IMR-90 (cell line): ENCODE data around the gene GALNT13. TPM values are rescaled to one million over a fixed set of nuclear protein-coding genes. Genes with fewer than 3 reads are reported as not detected.

ENCODE experiments used
- ATAC-seq: fragments of 200-7000 bp; cut with Tn5 transposase; 2 replicates; pipeline ENCODE4 v1.9.1; 2020; ENCODE audit warnings: low read depth, mild to moderate bottlenecking, moderate library complexity
- BruUV-seq: library from RNA; stranded (reverse); fragments of 400-500 nt; replicated peaks from 2 replicates; lab custom pipeline; 2021; lab: Mats Ljungman, UMichigan
- CTCF ChIA-PET: fragments of 300-600 bp; formaldehyde crosslinking; extraction: SDS; loops from one replicate; lab custom pipeline; 2021; ENCODE audit warnings: antibody characterized with exemption; lab: Yijun Ruan, JAX
- POLR2A ChIA-PET: fragments of 300-600 bp; sonication (Branson Sonifier 250); formaldehyde crosslinking; loops from one replicate; lab custom pipeline; 2022; ENCODE audit warnings: antibody characterized with exemption; ENCODE audit not compliant: unreplicated experiment; lab: Charles Lee
- DNase-seq: peaks from one replicate; pipeline ENCODE4 v3.0.0; 2013
- H2AFZ ChIP-seq: replicated peaks from 2 replicates; pipeline ENCODE3; 2013; ENCODE audit warnings: low read length, mild to moderate bottlenecking; ENCODE audit not compliant: poor library complexity
- H2AK5ac ChIP-seq: 2 replicates; pipeline ENCODE4 v1.6.1; 2013; ENCODE audit warnings: low read depth, low read length, inconsistent platforms
- H2AK9ac ChIP-seq: replicated peaks from 2 replicates; pipeline ENCODE3; 2013; ENCODE audit warnings: mild to moderate bottlenecking, low read depth, low read length, moderate library complexity; ENCODE audit not compliant: poor library complexity
- H2BK120ac ChIP-seq: 2 replicates; pipeline ENCODE4 v1.6.1; 2013; ENCODE audit warnings: low read depth, low read length, inconsistent platforms
- H2BK15ac ChIP-seq: 3 replicates; pipeline ENCODE4 v1.6.1; 2013; ENCODE audit warnings: low read depth, low read length, inconsistent platforms
- H2BK20ac ChIP-seq: 2 replicates; pipeline ENCODE4 v1.6.1; 2013; ENCODE audit warnings: low read depth, mild to moderate bottlenecking, inconsistent platforms, low read length, moderate library complexity
- H2BK5ac ChIP-seq: 2 replicates; pipeline ENCODE4 v1.6.1; 2013; ENCODE audit warnings: mild to moderate bottlenecking, low read depth, low read length, inconsistent platforms; ENCODE audit not compliant: poor library complexity, severe bottlenecking
- H3K14ac ChIP-seq: replicated peaks from 2 replicates; pipeline ENCODE4 v1.6.1; 2013; ENCODE audit warnings: low read depth, low read length, inconsistent platforms
- H3K18ac ChIP-seq: 2 replicates; pipeline ENCODE4 v1.6.1; 2013; ENCODE audit warnings: low read depth, low read length, control low read depth
- H3K23ac ChIP-seq: 2 replicates; pipeline ENCODE4 v1.6.1; 2013; ENCODE audit warnings: low read depth, low read length, inconsistent platforms
- H3K27ac ChIP-seq: 2 replicates; pipeline ENCODE4 v1.5.1; 2013; ENCODE audit warnings: mild to moderate bottlenecking, control low read depth, low read length; ENCODE audit not compliant: insufficient read depth
- H3K27me3 ChIP-seq: 2 replicates; pipeline ENCODE4 v1.6.1; 2013; ENCODE audit warnings: low read length; ENCODE audit not compliant: control insufficient read depth, insufficient read depth
- H3K36me3 ChIP-seq: 2 replicates; pipeline ENCODE4 v1.6.1; 2013; ENCODE audit warnings: low read length, mixed read lengths; ENCODE audit not compliant: control insufficient read depth, insufficient read depth
- H3K4ac ChIP-seq: 2 replicates; pipeline ENCODE4 v1.6.1; 2013; ENCODE audit warnings: low read depth, low read length, inconsistent platforms
- H3K4me1 ChIP-seq: 2 replicates; pipeline ENCODE4 v1.6.1; 2013; ENCODE audit warnings: low read length, mixed read lengths; ENCODE audit not compliant: control insufficient read depth, insufficient read depth
- H3K4me2 ChIP-seq: 2 replicates; pipeline ENCODE4 v1.6.1; 2013; ENCODE audit warnings: low read depth, mild to moderate bottlenecking, control low read depth, low read length, moderate library complexity
- H3K4me3 ChIP-seq: 2 replicates; pipeline ENCODE4 v1.5.1; 2013; ENCODE audit warnings: low read depth, mild to moderate bottlenecking, control low read depth, low read length, moderate library complexity; ENCODE audit not compliant: insufficient read depth
- H3K56ac ChIP-seq: 2 replicates; pipeline ENCODE4 v1.6.1; 2013; ENCODE audit warnings: low read length, inconsistent platforms; ENCODE audit not compliant: insufficient read depth; ENCODE audit errors: extremely low read depth
- H3K79me1 ChIP-seq, 2 experiments: 2 replicates each; pipeline ENCODE4 v1.6.1; 2013; ENCODE audit warnings: low read length in 2 of 2, inconsistent platforms in 1 of 2, low read depth in 1 of 2
- H3K9ac ChIP-seq: 2 replicates; pipeline ENCODE4 v1.6.1; 2013; ENCODE audit warnings: low read depth, low read length, control low read depth
- H3K9me1 ChIP-seq: 2 replicates; pipeline ENCODE4 v1.6.1; 2013; ENCODE audit warnings: low read length, inconsistent platforms; ENCODE audit not compliant: insufficient read depth
- H3K9me3 ChIP-seq: 2 replicates; pipeline ENCODE4 v1.6.1; 2013; ENCODE audit warnings: low read length; ENCODE audit not compliant: control insufficient read depth, insufficient read depth
- H4K20me1 ChIP-seq: 2 replicates; pipeline ENCODE4 v1.6.1; 2013; ENCODE audit warnings: low read length, inconsistent platforms; ENCODE audit not compliant: insufficient read depth
- H4K5ac ChIP-seq: 2 replicates; pipeline ENCODE4 v1.6.1; 2013; ENCODE audit warnings: mild to moderate bottlenecking, low read depth, low read length, control low read depth
- H4K8ac ChIP-seq, 2 experiments: 2 replicates each; pipeline ENCODE4 v1.6.1; 2013; ENCODE audit warnings: low read depth in 2 of 2, low read length in 2 of 2, control low read depth in 1 of 2, inconsistent platforms in 1 of 2
- H4K91ac ChIP-seq: 2 replicates; pipeline ENCODE4 v1.6.1; 2013; ENCODE audit warnings: low read depth, low read length, inconsistent platforms; ENCODE audit not compliant: insufficient read depth
- ELK1 ChIP-seq: fragments of 150-350 bp; IDR thresholded peaks from 2 replicates; pipeline ENCODE4 v1.6.1; 2016; ENCODE audit warnings: low read depth, mild to moderate bottlenecking, low read length, moderate library complexity, borderline replicate concordance
- MXI1 ChIP-seq: IDR thresholded peaks from 2 replicates; pipeline ENCODE4 v1.6.1; 2012; ENCODE audit warnings: low read depth, mild to moderate bottlenecking, low read length, moderate library complexity, borderline replicate concordance
- POLR2A ChIP-seq: IDR thresholded peaks from 2 replicates; pipeline ENCODE4 v1.6.1; 2012; ENCODE audit warnings: mild to moderate bottlenecking, low read depth, low read length
- RAD21 ChIP-seq: IDR thresholded peaks from 2 replicates; pipeline ENCODE4 v1.6.1; 2012; ENCODE audit warnings: low read length, improper control_type of control experiment
- dilution Hi-C: fragments of 300-500 bp; cut with HindIII; formaldehyde crosslinking; loops from one replicate; pipeline ENCODE4 v1.14.3; 2018; ENCODE audit warnings: low sequenced_read_pairs; ENCODE audit not compliant: unreplicated experiment
- in situ Hi-C: fragments of 300-500 bp; cut with MboI; formaldehyde crosslinking; loops from 3 replicates; pipeline ENCODE4 v1.14.3; 2019; ENCODE audit warnings: low sequenced_read_pairs, inconsistent platforms, mixed read lengths
- intact Hi-C: fragments of 100-400 bp; cut with micrococcal nuclease; formaldehyde crosslinking; loops from 2 replicates; pipeline ENCODE4 v1.10.0; 2022
- polyA plus RNA-seq, 3 experiments: library from polyadenylated mRNA; depleted of rRNA; stranded (reverse); fragments of >200 nt; gene quantifications; 2 replicates each; pipeline ENCODE4 v1.2.3, GENCODE V29; 2012; ENCODE audit warnings: low replicate concordance in 1 of 3
- total RNA-seq: library from RNA; depleted of rRNA; stranded (reverse); fragments of >200 nt; gene quantifications from 2 replicates; pipeline ENCODE4 v1.2.3, GENCODE V29; 2012
- TF ChIP-seq, protein P1 (sequence below): conservative IDR thresholded peaks from 2 replicates; pipeline ENCODE4 v1.5.1; 2012; ENCODE audit warnings: mild to moderate bottlenecking, low read depth, low read length, improper control_type of control experiment

The GALNT13 gene
- total and polyA plus RNA-seq, 2 of the 4 experiments (the other 2 are of a cell fraction) = 0.03 TPM; not detected in 1

DNA sequence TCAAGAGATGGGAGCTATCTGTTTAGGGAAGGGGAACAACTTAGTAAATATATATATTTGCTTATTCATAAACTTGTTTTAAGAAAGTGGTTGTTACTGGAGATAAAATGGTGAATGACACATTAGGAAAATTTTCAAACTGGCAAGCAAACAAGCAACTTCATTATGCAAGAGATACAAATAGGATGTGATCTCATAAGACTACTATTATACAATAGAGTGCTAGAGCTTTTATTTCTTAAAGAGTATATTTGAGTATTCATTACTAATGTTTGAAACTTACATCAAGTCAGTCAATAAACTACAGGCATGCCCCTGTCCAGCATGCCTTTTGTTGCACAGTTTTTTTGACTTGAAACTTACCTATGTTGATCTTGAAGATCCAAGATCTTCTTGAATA, 471.6 kb downstream of the GALNT13 start:
- Histone ChIP-seq H3K14ac (no peak overlapping the region), H3K9me3 (peaks cover 2% of the 10 kb centered on the region; the same call in 1 of the 2 replicates), H3K4me1 (no peaks in the 10 kb centered on the region), H2BK15ac (no peak overlapping the region), H3K56ac (no peak overlapping the region), H3K79me1 (no peaks in the 10 kb centered on the region), H3K4ac (no peak overlapping the region), H3K9me1 (no peaks in the 10 kb centered on the region), H2AK9ac (no peak overlapping the region), H4K91ac (no peak overlapping the region), H2AFZ (no peak overlapping the region), H3K4me3 (no peak overlapping the region), H3K23ac (no peak overlapping the region), H3K27ac (no peak overlapping the region), H3K18ac (no peak overlapping the region), H2BK120ac (no peak overlapping the region), H4K8ac (no peak overlapping the region), H3K36me3 (no peaks in the 10 kb centered on the region), H2BK5ac (no peak overlapping the region), H4K5ac (no peak overlapping the region), H4K20me1 (no peaks in the 10 kb centered on the region), H3K9ac (no peak overlapping the region), H2AK5ac (no peak overlapping the region), H2BK20ac (no peak overlapping the region), H3K27me3 (no peaks in the 10 kb centered on the region), H3K4me2 (no peak overlapping the region)
- BruUV-seq = no TSS peak
- ATAC-seq = no peak
- intact Hi-C loops (no loop called here), in situ Hi-C loops (no loop called here), dilution Hi-C loops (no loop called here)
- DNase-seq = no peak
- POLR2A ChIA-PET = no interaction called here
- no peak for TF ChIP-seq POLR2A
- TF ChIP-seq, protein P1, sequence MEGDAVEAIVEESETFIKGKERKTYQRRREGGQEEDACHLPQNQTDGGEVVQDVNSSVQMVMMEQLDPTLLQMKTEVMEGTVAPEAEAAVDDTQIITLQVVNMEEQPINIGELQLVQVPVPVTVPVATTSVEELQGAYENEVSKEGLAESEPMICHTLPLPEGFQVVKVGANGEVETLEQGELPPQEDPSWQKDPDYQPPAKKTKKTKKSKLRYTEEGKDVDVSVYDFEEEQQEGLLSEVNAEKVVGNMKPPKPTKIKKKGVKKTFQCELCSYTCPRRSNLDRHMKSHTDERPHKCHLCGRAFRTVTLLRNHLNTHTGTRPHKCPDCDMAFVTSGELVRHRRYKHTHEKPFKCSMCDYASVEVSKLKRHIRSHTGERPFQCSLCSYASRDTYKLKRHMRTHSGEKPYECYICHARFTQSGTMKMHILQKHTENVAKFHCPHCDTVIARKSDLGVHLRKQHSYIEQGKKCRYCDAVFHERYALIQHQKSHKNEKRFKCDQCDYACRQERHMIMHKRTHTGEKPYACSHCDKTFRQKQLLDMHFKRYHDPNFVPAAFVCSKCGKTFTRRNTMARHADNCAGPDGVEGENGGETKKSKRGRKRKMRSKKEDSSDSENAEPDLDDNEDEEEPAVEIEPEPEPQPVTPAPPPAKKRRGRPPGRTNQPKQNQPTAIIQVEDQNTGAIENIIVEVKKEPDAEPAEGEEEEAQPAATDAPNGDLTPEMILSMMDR = no peak
- TF ChIP-seq ELK1 = no peak
- no peak for TF ChIP-seq RAD21
- no peak for TF ChIP-seq MXI1
- CTCF ChIA-PET = no interaction called here
